Fibroblast of mammary gland (primary cell): ENCODE measurements around the gene LRIG1.

Experiments used
- DNase-seq: peaks from one replicate; pipeline ENCODE4 v3.0.0-alpha.2; 2010; ENCODE audit warnings: low read depth
- H3K4me3 ChIP-seq: 2 replicates; pipeline ENCODE4 v1.5.1; 2011; ENCODE audit warnings: low read depth, mild to moderate bottlenecking, low read length, moderate library complexity; ENCODE audit not compliant: control insufficient read depth
- TF ChIP-seq, protein P1 (sequence below): conservative IDR thresholded peaks from 2 replicates; pipeline ENCODE4 v1.5.1; 2011; ENCODE audit warnings: low read depth, low read length, inconsistent platforms; ENCODE audit not compliant: control insufficient read depth, insufficient read depth

The LRIG1 gene

GRCh38 chr3:66473181-66473580 is 27.6 kb downstream of the LRIG1 start:
- H3K4me3 ChIP-seq, result no peak overlapping the region
- DNase-seq, result peak; percentile 43
- TF ChIP-seq, protein P1, sequence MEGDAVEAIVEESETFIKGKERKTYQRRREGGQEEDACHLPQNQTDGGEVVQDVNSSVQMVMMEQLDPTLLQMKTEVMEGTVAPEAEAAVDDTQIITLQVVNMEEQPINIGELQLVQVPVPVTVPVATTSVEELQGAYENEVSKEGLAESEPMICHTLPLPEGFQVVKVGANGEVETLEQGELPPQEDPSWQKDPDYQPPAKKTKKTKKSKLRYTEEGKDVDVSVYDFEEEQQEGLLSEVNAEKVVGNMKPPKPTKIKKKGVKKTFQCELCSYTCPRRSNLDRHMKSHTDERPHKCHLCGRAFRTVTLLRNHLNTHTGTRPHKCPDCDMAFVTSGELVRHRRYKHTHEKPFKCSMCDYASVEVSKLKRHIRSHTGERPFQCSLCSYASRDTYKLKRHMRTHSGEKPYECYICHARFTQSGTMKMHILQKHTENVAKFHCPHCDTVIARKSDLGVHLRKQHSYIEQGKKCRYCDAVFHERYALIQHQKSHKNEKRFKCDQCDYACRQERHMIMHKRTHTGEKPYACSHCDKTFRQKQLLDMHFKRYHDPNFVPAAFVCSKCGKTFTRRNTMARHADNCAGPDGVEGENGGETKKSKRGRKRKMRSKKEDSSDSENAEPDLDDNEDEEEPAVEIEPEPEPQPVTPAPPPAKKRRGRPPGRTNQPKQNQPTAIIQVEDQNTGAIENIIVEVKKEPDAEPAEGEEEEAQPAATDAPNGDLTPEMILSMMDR, result no peak

- peak; percentile 92 for DNase-seq
- H3K4me3 ChIP-seq, result no peak overlapping the region
- TF ChIP-seq, protein P1, result no peak
Observed at GRCh38 chr3:66472313-66473134, 28.3 kb downstream of the LRIG1 start.

GRCh38 chr3:66470956-66471686 is 29.7 kb downstream of the LRIG1 start:
- TF ChIP-seq, protein P1, result no peak
- no peak for DNase-seq
- no peak overlapping the region for H3K4me3 ChIP-seq

DNA sequence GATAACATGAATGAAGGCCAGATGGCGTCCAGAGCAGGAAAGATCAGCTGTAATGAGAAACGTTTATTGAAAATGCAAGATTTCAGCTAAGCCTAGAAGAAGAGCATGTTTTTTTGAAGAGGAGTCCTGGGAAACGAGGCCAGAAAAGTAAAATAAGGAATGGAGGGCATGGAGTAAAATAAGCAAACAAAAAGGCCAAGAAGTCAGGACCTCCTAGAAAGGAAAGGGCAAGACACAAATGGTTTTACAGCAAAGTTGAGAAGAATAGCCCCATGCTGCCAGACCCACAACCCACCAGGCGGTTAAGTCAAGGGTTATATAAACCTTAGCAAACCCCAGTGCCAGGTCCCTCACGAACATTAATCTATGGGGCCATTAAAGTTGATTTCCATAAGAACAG is 30.5 kb downstream of the LRIG1 start:
- H3K4me3 ChIP-seq, result no peak overlapping the region
- DNase-seq, result no peak
- TF ChIP-seq, protein P1, result no peak

DNA sequence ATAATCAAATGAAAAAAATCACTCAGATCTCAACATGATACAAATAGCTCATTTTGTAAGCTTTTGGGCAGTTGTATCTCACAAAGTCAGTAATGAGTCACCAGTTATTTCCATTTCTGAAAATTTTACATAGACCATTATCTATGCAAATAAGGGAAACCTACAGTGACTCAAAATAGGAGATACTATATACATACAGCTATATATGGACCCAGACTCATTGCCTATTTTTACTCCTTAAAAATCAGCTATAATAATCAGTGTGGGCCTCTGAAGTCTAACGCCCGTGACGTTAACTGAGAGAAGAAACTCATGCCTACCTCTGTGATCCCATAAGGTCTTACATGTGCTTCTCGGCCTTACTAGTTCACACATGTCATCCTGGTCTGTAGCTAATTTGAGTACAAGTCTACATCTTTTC is 31.6 kb downstream of the LRIG1 start:
- no peak overlapping the region for H3K4me3 ChIP-seq
- DNase-seq, result no peak
- TF ChIP-seq, protein P1, result no peak

DNA sequence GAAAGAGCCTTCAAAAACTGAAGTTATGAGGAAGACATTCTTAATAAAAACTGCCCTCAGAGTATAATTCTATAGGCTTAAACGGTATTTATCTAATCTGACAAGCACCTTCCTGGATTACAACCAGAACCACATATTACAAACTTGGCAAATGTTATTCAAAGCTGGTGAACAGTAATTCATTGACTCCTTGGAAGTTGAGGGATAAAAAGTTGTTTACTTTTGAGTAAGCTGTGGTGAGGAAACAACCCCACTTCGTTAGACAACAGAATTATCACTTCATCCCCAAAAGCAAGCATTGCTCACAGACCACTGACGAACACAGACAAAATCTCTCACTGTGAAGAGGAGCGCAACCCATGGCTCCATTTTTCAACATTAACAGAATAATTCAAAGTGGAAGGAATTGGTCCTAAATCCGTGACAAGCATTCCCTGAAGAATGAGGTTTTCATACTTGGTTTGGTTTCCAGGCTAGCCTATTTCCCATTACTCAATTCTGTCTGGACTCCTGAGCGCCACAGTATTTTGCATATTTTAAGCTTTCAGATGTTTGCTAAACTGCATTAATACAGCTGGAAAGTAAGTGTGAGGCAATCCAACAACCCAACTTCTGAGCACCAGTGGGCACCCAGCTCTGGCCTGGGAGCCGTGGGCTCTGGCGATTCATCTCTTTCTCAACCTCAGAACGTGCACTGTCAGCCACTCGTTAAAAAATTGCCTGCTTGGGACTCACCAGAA is 32.7 kb downstream of the LRIG1 start:
- DNase-seq, result peak; percentile 33
- no peak overlapping the region for H3K4me3 ChIP-seq
- TF ChIP-seq, protein P1, result no peak
